Testis (tissue), 3 donors: ENCODE measurements around the gene C6orf120. TPM values are rescaled to one million over a fixed set of nuclear protein-coding genes. Genes with fewer than 3 reads are reported as not detected.

Experiments used
- DNase-seq: peaks from one replicate; pipeline ENCODE4 v3.0.0-alpha.2; 2019
- H3K27ac ChIP-seq, 2 donors: fragments of 200-600 bp; sonication (generic); one replicate each; pipeline ENCODE4 v1.5.1; 2019
- H3K27me3 ChIP-seq: fragments of 200-600 bp; sonication (generic); one replicate; pipeline ENCODE4 v1.5.1; 2019
- H3K36me3 ChIP-seq: fragments of 200-600 bp; sonication (generic); one replicate; pipeline ENCODE4 v1.5.1; 2017; ENCODE audit warnings: low read depth; ENCODE audit errors: missing control alignments
- H3K4me1 ChIP-seq: fragments of 200-600 bp; sonication (generic); one replicate; pipeline ENCODE4 v1.5.1; 2019
- H3K4me3 ChIP-seq, 2 donors: fragments of 200-600 bp; sonication (generic); one replicate each; pipeline ENCODE4 v1.5.1; 2017 to 2019
- H3K9me3 ChIP-seq: fragments of 200-600 bp; sonication (generic); one replicate; pipeline ENCODE4 v1.5.1; 2017
- CTCF ChIP-seq, 3 experiments: fragments of 450-650 bp in 2 of 3; fragments of 200-600 bp in 1 of 3; sonication (generic) in 1 of 3; IDR thresholded peaks; one replicate each; pipeline ENCODE4 v1.5.1; 2016 to 2019; ENCODE audit warnings: antibody characterized with exemption in 3 of 3, mild to moderate bottlenecking in 2 of 3, moderate library complexity in 1 of 3
- POLR2A ChIP-seq: fragments of 450-650 bp; IDR thresholded peaks from one replicate; pipeline ENCODE4 v1.6.1; 2017; ENCODE audit warnings: antibody characterized with exemption, mild to moderate bottlenecking, moderate library complexity
- WGBS, 2 donors: methylation state at CpG; one replicate each; pipeline ENCODE4 v1.1.5; 2018; 5-methylcytosine and 5-hydroxymethylcytosine counted together
- intact Hi-C: fragments of 100-400 bp; cut with DNase I; formaldehyde crosslinking; loops from one replicate; pipeline ENCODE4 v1.15.1; 2023; ENCODE audit warnings: low total_unique reads
- polyA plus RNA-seq: library from polyadenylated mRNA; stranded (reverse); fragments of 350-450 nt; fragmentation: Illumina TruSeq; extraction: RNeasy Lipid Tissue Mini Kit (QIAGEN cat#74804); gene quantifications from one replicate; pipeline ENCODE4 v1.2.3, GENCODE V29; 2014; ENCODE audit warnings: low read depth, low replicate concordance; ENCODE audit not compliant: insufficient read depth
- total RNA-seq, 2 donors: library from RNA; depleted of rRNA; stranded (reverse); fragments of >200 nt; gene quantifications; one replicate each; pipeline ENCODE4 v1.2.3, GENCODE V29; 2016

The C6orf120 gene
- total and polyA plus RNA-seq, 3 donors from 2014 or later, result 16.9 to 29.9 (median 24.0) TPM

- Histone ChIP-seq H3K36me3 (no peaks in the 10 kb centered on the region), H3K27ac (no peak overlapping the region), H3K4me1 (no peaks in the 10 kb centered on the region), H3K9me3 (no peaks in the 10 kb centered on the region), H3K4me3 (no peak overlapping the region), H3K27me3 (no peaks in the 10 kb centered on the region)
- TF ChIP-seq CTCF (IDR thresholded peaks at IDR 0.05) (no peak), POLR2A (no peak)
- DNase-seq, result no peak
- WGBS, 2 donors, result 96% methylated on average over 12 to 27 of the region's 27 CpGs
- intact Hi-C loops, result no loop called here
Observed at GRCh38 chr6:169667716-169668115, 34.2 kb upstream of the C6orf120 start.

- WGBS, 2 donors, result 92 to 94% methylated on average over 15 of the region's 15 CpGs
- Histone ChIP-seq H3K36me3 (no peaks in the 10 kb centered on the region), H3K27ac (no peak overlapping the region), H3K4me3 (no peak overlapping the region), H3K9me3 (no peaks in the 10 kb centered on the region), H3K4me1 (no peaks in the 10 kb centered on the region), H3K27me3 (no peaks in the 10 kb centered on the region)
- intact Hi-C loops, result no loop called here
- no peak for DNase-seq
- no peak for TF ChIP-seq CTCF (IDR thresholded peaks at IDR 0.05)
- TF ChIP-seq POLR2A, result no peak
Observed at GRCh38 chr6:169668203-169668847, 33.6 kb upstream of the C6orf120 start.

GRCh38 chr6:169669147-169669546, 32.8 kb upstream of the C6orf120 start:
- TF ChIP-seq POLR2A (no peak), CTCF (IDR thresholded peaks at IDR 0.05) (no peak)
- Histone ChIP-seq H3K9me3 (no peaks in the 10 kb centered on the region), H3K27ac (no peak overlapping the region), H3K36me3 (no peaks in the 10 kb centered on the region), H3K27me3 (no peaks in the 10 kb centered on the region), H3K4me1 (no peaks in the 10 kb centered on the region), H3K4me3 (no peak overlapping the region)
- WGBS, 2 donors, result 89 to 96% methylated on average over 6 of the region's 6 CpGs
- intact Hi-C loops, result no loop called here
- no peak for DNase-seq

GRCh38 chr6:169669889-169670288, 32.0 kb upstream of the C6orf120 start:
- DNase-seq, result no peak
- intact Hi-C loops, result no loop called here
- Histone ChIP-seq H3K4me3 (no peak overlapping the region), H3K4me1 (no peaks in the 10 kb centered on the region), H3K27ac (no peak overlapping the region), H3K27me3 (no peaks in the 10 kb centered on the region), H3K36me3 (no peaks in the 10 kb centered on the region), H3K9me3 (no peaks in the 10 kb centered on the region)
- 81 to 84% methylated on average over 7 of the region's 7 CpGs for whole genome bisulfite sequencing, 2 donors
- TF ChIP-seq CTCF (IDR thresholded peaks at IDR 0.05) (no peak), POLR2A (no peak)

GRCh38 chr6:169671563-169671962, 30.4 kb upstream of the C6orf120 start:
- Histone ChIP-seq H3K36me3 (no peaks in the 10 kb centered on the region), H3K27me3 (no peaks in the 10 kb centered on the region), H3K4me3 (no peak overlapping the region), H3K27ac (no peak overlapping the region), H3K9me3 (no peaks in the 10 kb centered on the region), H3K4me1 (no peaks in the 10 kb centered on the region)
- TF ChIP-seq POLR2A (no peak), CTCF (IDR thresholded peaks at IDR 0.05) (no peak)
- intact Hi-C loops, result no loop called here
- DNase-seq, result no peak
- WGBS, 2 donors, result 97 to 98% methylated on average over 5 of the region's 5 CpGs
